ENCODE measurements around the gene ALG1. TPM values are rescaled to one million over a fixed set of nuclear protein-coding genes. Genes with fewer than 3 reads are reported as not detected.
"Not testable (repeated sequence)": the region's sequence is repeated elsewhere in the genome, so short reads cannot be mapped to it uniquely, and the experiment has no call there.

ALG1 gene
- total and polyA plus RNA-seq, 4 donors = 1.9 to 15.6 (median 9.5) TPM

DNA sequence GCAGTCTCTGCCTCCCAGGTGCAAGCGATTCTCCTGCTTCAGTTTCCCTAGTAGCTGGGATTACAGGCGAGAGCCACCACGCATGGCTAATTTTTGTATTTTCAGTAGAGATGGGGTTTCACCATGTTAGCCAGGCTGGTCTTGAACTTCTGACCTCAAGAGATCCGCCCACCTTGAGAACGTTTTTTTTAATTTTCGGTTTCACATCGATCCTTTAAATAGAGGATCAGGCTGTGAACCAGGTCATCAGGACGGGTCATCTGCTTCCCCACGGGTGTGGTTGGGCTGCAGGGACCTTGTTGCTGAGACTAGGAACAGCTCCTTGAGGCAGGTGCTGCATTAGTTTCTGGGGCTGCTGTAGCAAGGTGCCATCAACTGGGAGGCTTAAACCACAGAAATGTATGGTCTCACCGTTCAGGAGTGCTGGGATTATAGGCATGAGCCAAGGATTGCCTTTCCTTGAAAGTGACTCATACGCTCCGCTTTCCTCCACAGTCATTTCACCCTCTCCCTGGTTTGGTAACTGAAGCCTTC lies 30.0 kb upstream of the ALG1 start:
- Histone ChIP-seq H3K9me3 (ENCODE audit: control insufficient read depth, low read length) (no peaks in the 10 kb centered on the region), H3K36me3 (ENCODE audit: control insufficient read depth in 1 of 2, insufficient read depth in 2 of 2, low read length in 1 of 2) (no peaks in the 10 kb centered on the region), H3K27me3 (ENCODE audit: control insufficient read depth in 1 of 2, insufficient read depth in 2 of 2, low read length in 1 of 2) (no peaks in the 10 kb centered on the region), H3K4me3 (ENCODE audit: low read length in 2 of 2) (no peak overlapping the region), H3K27ac (ENCODE audit: low read depth in 1 of 2, low read length in 2 of 2) (no peak overlapping the region), H3K4me1 (ENCODE audit: control insufficient read depth in 1 of 2, insufficient read depth in 2 of 2, low read length in 2 of 2) (no peaks in the 10 kb centered on the region)
- WGBS, 2 donors = 72 to 76% methylated on average over 12 of the region's 12 CpGs
- ATAC-seq (ENCODE audit: low FRiP score) (no peak), DNase-seq (peak in 1 of 2 donors; percentile 45)
- intact Hi-C loops (cut with DNase I) = no loop called here

GRCh38 chr16:5042574-5043171 lies 29.0 kb upstream of the ALG1 start:
- H3K4me1 ChIP-seq (ENCODE audit: control insufficient read depth in 1 of 2, insufficient read depth in 2 of 2, low read length in 2 of 2) = no peaks in the 10 kb centered on the region
- intact Hi-C loops (cut with DNase I) = no loop called here
- H3K27me3 ChIP-seq (ENCODE audit: control insufficient read depth in 1 of 2, insufficient read depth in 2 of 2, low read length in 1 of 2) = no peaks in the 10 kb centered on the region
- no peaks in the 10 kb centered on the region for H3K36me3 ChIP-seq (ENCODE audit: control insufficient read depth in 1 of 2, insufficient read depth in 2 of 2, low read length in 1 of 2)
- H3K9me3 ChIP-seq (ENCODE audit: control insufficient read depth, low read length) = no peaks in the 10 kb centered on the region
- no peak overlapping the region for H3K4me3 ChIP-seq (ENCODE audit: low read length in 2 of 2)
- no peak overlapping the region for H3K27ac ChIP-seq (ENCODE audit: low read depth in 1 of 2, low read length in 2 of 2)
- no peak for ATAC-seq (ENCODE audit: low FRiP score)
- DNase-seq = peak in 1 of 2 donors; percentile 30
- 66 to 69% methylated on average over 14 of the region's 14 CpGs for WGBS, 2 donors

DNA sequence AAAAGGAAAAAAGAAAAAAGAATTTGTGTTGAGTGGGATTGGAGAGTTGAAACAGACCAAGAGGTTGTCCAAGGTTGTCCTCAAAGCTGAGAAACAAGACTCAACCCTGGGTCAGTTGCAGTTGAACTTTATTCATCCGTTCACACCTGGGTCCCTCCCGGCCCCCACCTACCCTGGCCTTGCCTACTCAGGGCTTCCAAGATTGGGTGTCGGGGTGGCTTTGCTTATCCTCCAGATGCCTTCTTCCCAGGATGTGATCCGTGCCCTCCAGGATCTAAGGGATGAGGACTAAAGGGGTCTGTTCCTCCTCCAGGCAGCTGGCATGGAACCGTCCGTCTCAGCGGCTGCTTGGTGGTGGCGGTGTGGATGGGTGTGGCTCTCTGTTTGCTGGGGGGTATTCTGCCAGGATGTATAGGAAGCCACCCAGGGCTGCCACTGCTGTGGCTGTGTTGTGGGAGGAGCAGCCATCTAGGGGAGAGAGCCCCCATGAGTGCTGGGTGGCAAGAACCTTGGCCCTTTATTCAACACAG lies 27.6 kb upstream of the ALG1 start:
- Histone ChIP-seq H3K27me3 (ENCODE audit: control insufficient read depth in 1 of 2, insufficient read depth in 2 of 2, low read length in 1 of 2) (no peaks in the 10 kb centered on the region), H3K9me3 (ENCODE audit: control insufficient read depth, low read length) (no peaks in the 10 kb centered on the region), H3K36me3 (ENCODE audit: control insufficient read depth in 1 of 2, insufficient read depth in 2 of 2, low read length in 1 of 2) (no peaks in the 10 kb centered on the region), H3K4me1 (ENCODE audit: control insufficient read depth in 1 of 2, insufficient read depth in 2 of 2, low read length in 2 of 2) (no peaks in the 10 kb centered on the region), H3K4me3 (ENCODE audit: low read length in 2 of 2) (no peak overlapping the region), H3K27ac (ENCODE audit: low read depth in 1 of 2, low read length in 2 of 2) (no peak overlapping the region)
- 89 to 93% methylated on average over 8 of the region's 8 CpGs for WGBS, 2 donors
- peak in 1 of 2 donors; percentile 57 for DNase-seq
- no peak for ATAC-seq (ENCODE audit: low FRiP score)
- intact Hi-C loops (cut with DNase I) = no loop called here

GRCh38 chr16:5044581-5044980 lies 27.1 kb upstream of the ALG1 start:
- H3K4me3 ChIP-seq (ENCODE audit: low read length in 2 of 2); H3K9me3 ChIP-seq (ENCODE audit: control insufficient read depth, low read length); DNase-seq; intact Hi-C loops (cut with DNase I); ATAC-seq (ENCODE audit: low FRiP score); H3K27ac ChIP-seq (ENCODE audit: low read depth in 1 of 2, low read length in 2 of 2); H3K36me3 ChIP-seq (ENCODE audit: control insufficient read depth in 1 of 2, insufficient read depth in 2 of 2, low read length in 1 of 2); H3K27me3 ChIP-seq (ENCODE audit: control insufficient read depth in 1 of 2, insufficient read depth in 2 of 2, low read length in 1 of 2); H3K4me1 ChIP-seq (ENCODE audit: control insufficient read depth in 1 of 2, insufficient read depth in 2 of 2, low read length in 2 of 2): not testable (repeated sequence)
- WGBS, 2 donors = 92 to 93% methylated on average over 11 of the region's 11 CpGs

DNA sequence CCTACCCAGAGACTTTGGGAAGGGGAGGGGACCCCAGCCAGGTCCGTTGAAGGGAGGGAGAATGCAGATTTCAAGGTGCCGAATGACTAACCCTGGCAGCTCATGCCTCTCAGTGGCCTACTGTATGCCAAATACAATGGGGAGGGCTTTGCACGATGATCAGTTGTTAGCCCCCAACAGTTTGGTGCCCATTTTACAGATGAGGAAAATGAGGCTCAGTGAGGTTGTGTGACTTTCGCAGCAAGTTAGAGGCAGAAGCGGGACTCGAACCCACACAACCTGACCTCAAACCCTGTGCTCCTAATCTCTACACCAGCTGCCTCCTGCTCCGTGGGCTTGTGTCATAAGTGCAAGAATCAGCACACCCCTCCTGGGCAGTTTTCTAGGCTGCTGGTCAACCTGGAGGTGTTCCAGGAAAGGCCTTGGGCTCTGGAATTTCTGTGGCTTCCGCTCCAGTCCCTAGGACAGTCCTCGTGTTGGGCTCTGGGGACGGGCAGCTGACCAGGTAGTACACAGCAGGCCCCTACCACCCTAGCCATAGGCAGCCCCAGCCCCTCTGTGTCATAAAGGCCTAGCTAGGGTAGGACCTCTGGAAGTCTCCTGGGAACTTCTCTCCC lies 26.0 kb upstream of the ALG1 start:
- no peaks in the 10 kb centered on the region for H3K9me3 ChIP-seq (ENCODE audit: control insufficient read depth, low read length)
- H3K27ac ChIP-seq (ENCODE audit: low read depth in 1 of 2, low read length in 2 of 2) = no peak overlapping the region
- intact Hi-C loops (cut with DNase I) = no loop called here
- no peaks in the 10 kb centered on the region for H3K36me3 ChIP-seq (ENCODE audit: control insufficient read depth in 1 of 2, insufficient read depth in 2 of 2, low read length in 1 of 2)
- no peaks in the 10 kb centered on the region for H3K27me3 ChIP-seq (ENCODE audit: control insufficient read depth in 1 of 2, insufficient read depth in 2 of 2, low read length in 1 of 2)
- H3K4me1 ChIP-seq (ENCODE audit: control insufficient read depth in 1 of 2, insufficient read depth in 2 of 2, low read length in 2 of 2) = no peaks in the 10 kb centered on the region
- 86 to 88% methylated on average over 10 of the region's 10 CpGs for WGBS, 2 donors
- ATAC-seq (ENCODE audit: low FRiP score) (no peak), DNase-seq (peak in 1 of 2 donors; percentile 50)
- no peak overlapping the region for H3K4me3 ChIP-seq (ENCODE audit: low read length in 2 of 2)

GRCh38 chr16:5046914-5047313 lies 24.7 kb upstream of the ALG1 start:
- ATAC-seq (ENCODE audit: low FRiP score) = no peak
- peak in 1 of 2 donors; percentile 6 for DNase-seq
- intact Hi-C loops (cut with DNase I) = no loop called here
- no peaks in the 10 kb centered on the region for H3K4me1 ChIP-seq (ENCODE audit: control insufficient read depth in 1 of 2, insufficient read depth in 2 of 2, low read length in 2 of 2)
- no peaks in the 10 kb centered on the region for H3K36me3 ChIP-seq (ENCODE audit: control insufficient read depth in 1 of 2, insufficient read depth in 2 of 2, low read length in 1 of 2)
- 72 to 74% methylated on average over 2 of the region's 2 CpGs for WGBS, 2 donors
- H3K27ac ChIP-seq (ENCODE audit: low read depth in 1 of 2, low read length in 2 of 2) = no peak overlapping the region
- H3K4me3 ChIP-seq (ENCODE audit: low read length in 2 of 2) = no peak overlapping the region
- H3K27me3 ChIP-seq (ENCODE audit: control insufficient read depth in 1 of 2, insufficient read depth in 2 of 2, low read length in 1 of 2) = no peaks in the 10 kb centered on the region
- no peaks in the 10 kb centered on the region for H3K9me3 ChIP-seq (ENCODE audit: control insufficient read depth, low read length)

DNA sequence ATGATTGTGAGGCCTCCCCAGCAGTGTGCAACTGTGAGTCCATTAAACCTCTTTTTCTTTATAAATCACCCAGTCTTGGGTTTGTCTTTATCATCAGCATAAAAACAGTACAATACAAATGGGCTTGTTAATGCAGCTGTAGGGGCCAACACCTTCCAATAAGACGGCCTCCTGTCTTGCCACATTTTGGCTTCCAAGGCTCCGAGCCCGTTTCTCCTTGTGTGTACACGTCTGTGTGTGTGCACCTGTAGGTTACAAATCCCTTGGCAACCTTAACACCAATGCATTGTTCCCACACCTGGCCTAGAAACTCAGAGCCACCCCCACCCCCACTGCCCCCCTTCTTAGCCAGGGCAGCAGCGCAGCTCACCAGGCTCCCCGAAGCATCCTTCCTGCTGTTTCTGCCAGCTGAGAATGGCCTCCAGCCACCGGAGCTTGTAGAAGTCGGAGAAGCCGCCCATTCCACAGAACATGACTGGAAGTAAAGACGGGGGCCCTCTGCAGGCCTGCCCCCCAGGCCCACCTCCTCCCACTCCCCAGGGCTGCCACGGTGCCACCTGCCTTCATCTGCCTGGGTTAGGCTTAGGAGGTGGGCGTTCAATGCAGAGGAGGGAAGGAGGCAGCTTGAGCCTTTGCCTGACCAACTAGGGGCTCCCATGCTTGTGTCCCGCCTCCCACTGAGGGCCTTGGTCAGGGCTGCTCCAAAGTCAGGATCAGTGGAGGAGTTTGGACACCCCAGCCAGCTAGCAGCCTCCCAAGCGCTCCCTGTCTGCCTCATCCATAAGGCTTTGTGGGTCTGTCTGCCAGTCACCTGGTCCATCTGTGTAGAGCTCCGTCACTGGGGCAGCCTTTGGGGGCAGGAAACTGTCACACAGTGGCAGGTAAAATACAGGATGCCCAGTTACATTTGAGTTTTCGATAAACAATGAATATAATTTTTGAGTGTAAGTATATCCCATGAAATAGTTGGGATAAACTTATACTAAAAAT lies 16.5 kb upstream of the ALG1 start:
- peak in 1 of 2 donors; percentile 53 for DNase-seq
- Histone ChIP-seq H3K36me3 (ENCODE audit: control insufficient read depth in 1 of 2, insufficient read depth in 2 of 2, low read length in 1 of 2) (no peaks in the 10 kb centered on the region), H3K4me3 (ENCODE audit: low read length in 2 of 2) (no peak overlapping the region), H3K27me3 (ENCODE audit: control insufficient read depth in 1 of 2, insufficient read depth in 2 of 2, low read length in 1 of 2) (no peaks in the 10 kb centered on the region), H3K27ac (ENCODE audit: low read depth in 1 of 2, low read length in 2 of 2) (no peak overlapping the region), H3K9me3 (ENCODE audit: control insufficient read depth, low read length) (no peaks in the 10 kb centered on the region), H3K4me1 (ENCODE audit: control insufficient read depth in 1 of 2, insufficient read depth in 2 of 2, low read length in 2 of 2) (no peaks in the 10 kb centered on the region)
- intact Hi-C loops (cut with DNase I) = no loop called here
- 86 to 88% methylated on average over 16 of the region's 16 CpGs for WGBS, 2 donors
- no peak for ATAC-seq (ENCODE audit: low FRiP score)

GRCh38 chr16:5056352-5056751 lies 15.3 kb upstream of the ALG1 start:
- no peak for ATAC-seq (ENCODE audit: low FRiP score)
- intact Hi-C loops (cut with DNase I) = no loop called here
- peak in 1 of 2 donors; percentile 75 for DNase-seq
- WGBS, 2 donors = 16 to 19% methylated on average over 11 of the region's 11 CpGs
- Histone ChIP-seq H3K27me3 (ENCODE audit: control insufficient read depth in 1 of 2, insufficient read depth in 2 of 2, low read length in 1 of 2) (no peaks in the 10 kb centered on the region), H3K4me1 (ENCODE audit: control insufficient read depth in 1 of 2, insufficient read depth in 2 of 2, low read length in 2 of 2) (no peaks in the 10 kb centered on the region), H3K36me3 (ENCODE audit: control insufficient read depth in 1 of 2, insufficient read depth in 2 of 2, low read length in 1 of 2) (no peaks in the 10 kb centered on the region), H3K4me3 (ENCODE audit: low read length in 2 of 2) (no peak overlapping the region), H3K27ac (ENCODE audit: low read depth in 1 of 2, low read length in 2 of 2) (no peak overlapping the region), H3K9me3 (ENCODE audit: control insufficient read depth, low read length) (no peaks in the 10 kb centered on the region)

All from aorta (tissue), 5 donors.